T-cell (primary cell): Measurements from ENCODE around the gene NSF. TPM values are rescaled to one million over a fixed set of nuclear protein-coding genes. Genes with fewer than 3 reads are reported as not detected.

Experiments used
- ATAC-seq, 4 experiments: fragments of 200-7000 bp in 3 of 4; fragments of 150-1000 bp in 1 of 4; cut with Tn5 transposase; replicated peaks in 1 of 4; 1 replicate in 3 of 4; 2 replicates in 1 of 4; pipeline ENCODE4 v1.10.0; 2021; ENCODE audit warnings: moderate library complexity in 3 of 4, mild to moderate bottlenecking in 2 of 4, moderate number of reproducible peaks in 1 of 4
- CTCF ChIA-PET, 2 donors: fragments of 300-600 bp; sonication (Branson Sonifier 250); formaldehyde crosslinking; loops; one replicate each; lab custom pipeline; 2022; ENCODE audit warnings: antibody characterized with exemption in 2 of 2; lab: Charles Lee
- POLR2A ChIA-PET, 2 donors: fragments of 300-600 bp; sonication (Branson Sonifier 250); formaldehyde crosslinking; loops; one replicate each; lab custom pipeline; 2022; ENCODE audit warnings: antibody characterized with exemption in 2 of 2; lab: Charles Lee
- DNase-seq, 35 experiments: peaks; one replicate each; pipeline versions ENCODE4 v3.0.0 to v3.0.0-alpha.2; 2013 to 2023
- H3K27ac ChIP-seq: one replicate; pipeline ENCODE4 v1.5.1; 2013; ENCODE audit warnings: low read length
- H3K27me3 ChIP-seq, 2 experiments: replicated peaks in 1 of 2; 1 replicate in 1 of 2; 2 replicates in 1 of 2; pipeline versions ENCODE4 v1.6.1 to v1.7.0; 2013; ENCODE audit warnings: low read length in 1 of 2, mixed read lengths in 1 of 2; ENCODE audit not compliant: control insufficient read depth in 2 of 2, insufficient read depth in 2 of 2; ENCODE audit errors: extremely low read depth in 1 of 2
- H3K36me3 ChIP-seq, 2 donors: 1 replicate in 1 of 2; 2 replicates in 1 of 2; pipeline versions ENCODE4 v1.6.1 to v1.7.0; 2013; ENCODE audit warnings: low read length in 1 of 2; ENCODE audit not compliant: control insufficient read depth in 2 of 2, insufficient read depth in 1 of 2; ENCODE audit errors: extremely low read depth in 1 of 2
- H3K4me1 ChIP-seq, 2 experiments: 1 replicate in 1 of 2; 2 replicates in 1 of 2; pipeline versions ENCODE4 v1.6.1 to v1.7.0; 2013; ENCODE audit warnings: low read length in 2 of 2, mixed read lengths in 1 of 2; ENCODE audit not compliant: insufficient read depth in 2 of 2, control insufficient read depth in 1 of 2; ENCODE audit errors: extremely low read depth in 1 of 2
- H3K4me3 ChIP-seq, 2 donors: 1 replicate in 1 of 2; 2 replicates in 1 of 2; pipeline versions ENCODE4 v1.5.1 to v1.7.0; 2013; ENCODE audit warnings: mild to moderate bottlenecking in 2 of 2, low read length in 1 of 2, moderate library complexity in 1 of 2; ENCODE audit not compliant: control insufficient read depth in 1 of 2; ENCODE audit errors: extremely low read depth in 1 of 2
- H3K9me3 ChIP-seq: 2 replicates; pipeline ENCODE4 v1.7.0; 2013
- H3K27ac Mint-ChIP-seq, 2 donors: one replicate each; pipeline ENCODE4 v1.8.0; 2020 to 2021; ENCODE audit warnings: mild to moderate bottlenecking in 2 of 2, mixed read lengths in 2 of 2
- H3K27me3 Mint-ChIP-seq, 2 donors: one replicate each; pipeline ENCODE4 v1.8.0; 2021 to 2022; ENCODE audit warnings: mixed read lengths in 2 of 2
- H3K36me3 Mint-ChIP-seq: one replicate; pipeline ENCODE4 v1.8.0; 2021; ENCODE audit warnings: mixed read lengths
- H3K4me1 Mint-ChIP-seq, 3 donors: one replicate each; pipeline ENCODE4 v1.8.0; 2020 to 2022; ENCODE audit warnings: mixed read lengths in 3 of 3, mild to moderate bottlenecking in 1 of 3
- H3K4me3 Mint-ChIP-seq, 3 donors: one replicate each; pipeline ENCODE4 v1.8.0; 2020 to 2022; ENCODE audit warnings: mild to moderate bottlenecking in 3 of 3, mixed read lengths in 3 of 3, moderate library complexity in 3 of 3
- H3K9me3 Mint-ChIP-seq, 3 donors: one replicate each; pipeline ENCODE4 v1.8.0; 2020 to 2022; ENCODE audit warnings: mixed read lengths in 3 of 3
- WGBS: methylation state at CpG from one replicate; pipeline ENCODE4 v1.1.5; 2013; ENCODE audit warnings: missing lambda C conversion rate; ENCODE audit not compliant: insufficient coverage; 5-methylcytosine and 5-hydroxymethylcytosine counted together
- total RNA-seq, 35 experiments: library from RNA in 6 of 35; stranded (reverse) in 6 of 35; fragments of 120-200 nt in 1 of 35; gene quantifications; one replicate each; pipeline versions ENCODE4 v1.2.1 to v1.2.4 and lab custom pipeline; 2013 to 2026

The NSF gene
- total RNA-seq, 5 donors from 2014 or later (not counting 1 experiment from before 2014, with no cell fraction given) = 33.1 to 54.8 (median 43.2) TPM

- Histone ChIP-seq H3K36me3 (peaks cover 8 to 16% of the 10 kb centered on the region in 2 donors), H3K9me3 (no peaks in the 10 kb centered on the region), H3K27me3 (no peaks in the 10 kb centered on the region), H3K27ac (no peak overlapping the region), H3K4me3 (no peak overlapping the region), H3K4me1 (no peaks in the 10 kb centered on the region)
- Mint-ChIP-seq H3K27ac (no peak overlapping the region), H3K36me3 (peaks cover 26% of the 10 kb centered on the region), H3K4me3 (no peak overlapping the region), H3K27me3 (no peaks in the 10 kb centered on the region), H3K9me3 (no peaks in the 10 kb centered on the region), H3K4me1 (peaks cover 0 to 3% (median 0%) of the 10 kb centered on the region in 3 donors)
- DNase-seq (no peak), ATAC-seq (no peak)
- no CpG with 5 or more reads among the region's 2 CpGs for WGBS
- ChIA-PET POLR2A (no interaction called here), CTCF (no interaction called here)
Measured at GRCh38 chr17:46741122-46741730, 150.8 kb downstream of the NSF start.

GRCh38 chr17:46742565-46743270 lies 152.2 kb downstream of the NSF start:
- H3K4me1 ChIP-seq = no peaks in the 10 kb centered on the region
- no peak overlapping the region for H3K27ac ChIP-seq
- H3K9me3 ChIP-seq = no peaks in the 10 kb centered on the region
- H3K4me3 ChIP-seq = no peak overlapping the region
- CTCF ChIA-PET = no interaction called here
- Mint-ChIP-seq H3K36me3 (peaks cover 21% of the 10 kb centered on the region), H3K4me3 (no peak overlapping the region), H3K4me1 (no peaks in the 10 kb centered on the region), H3K27ac (no peak overlapping the region), H3K27me3 (no peaks in the 10 kb centered on the region), H3K9me3 (no peaks in the 10 kb centered on the region)
- H3K27me3 ChIP-seq = no peaks in the 10 kb centered on the region
- H3K36me3 ChIP-seq = peaks cover 12 to 16% of the 10 kb centered on the region in 2 donors
- DNase-seq = no peak
- WGBS = 84% methylated on average over 3 of the region's 7 CpGs
- POLR2A ChIA-PET = no interaction called here
- no peak for ATAC-seq

- Mint-ChIP-seq H3K9me3 (no peaks in the 10 kb centered on the region), H3K4me1 (no peaks in the 10 kb centered on the region), H3K27me3 (no peaks in the 10 kb centered on the region), H3K36me3 (peaks cover 20% of the 10 kb centered on the region), H3K27ac (no peak overlapping the region), H3K4me3 (no peak overlapping the region)
- ATAC-seq (no peak), DNase-seq (no peak)
- ChIA-PET CTCF (no interaction called here), POLR2A (no interaction called here)
- no peak overlapping the region for H3K27ac ChIP-seq
- H3K4me1 ChIP-seq = no peaks in the 10 kb centered on the region
- no peaks in the 10 kb centered on the region for H3K9me3 ChIP-seq
- 100% methylated on average over 1 of the region's 1 CpG for WGBS
- no peak overlapping the region for H3K4me3 ChIP-seq
- peaks cover 12 to 22% of the 10 kb centered on the region in 2 donors for H3K36me3 ChIP-seq
- no peaks in the 10 kb centered on the region for H3K27me3 ChIP-seq
Measured at GRCh38 chr17:46744441-46744840, 154.0 kb downstream of the NSF start.

GRCh38 chr17:46745376-46745775 lies 154.9 kb downstream of the NSF start:
- 94% methylated on average over 2 of the region's 3 CpGs for WGBS
- H3K27me3 ChIP-seq = no peaks in the 10 kb centered on the region
- H3K4me1 Mint-ChIP-seq = no peaks in the 10 kb centered on the region
- no peaks in the 10 kb centered on the region for H3K27me3 Mint-ChIP-seq
- no peak overlapping the region for H3K4me3 Mint-ChIP-seq
- POLR2A ChIA-PET = no interaction called here
- H3K4me1 ChIP-seq = no peaks in the 10 kb centered on the region
- H3K27ac Mint-ChIP-seq = no peak overlapping the region
- H3K36me3 ChIP-seq = peaks cover 12 to 29% of the 10 kb centered on the region in 2 donors
- ATAC-seq = no peak
- CTCF ChIA-PET = no interaction called here
- peaks cover 22% of the 10 kb centered on the region for H3K36me3 Mint-ChIP-seq
- no peak overlapping the region for H3K4me3 ChIP-seq
- H3K27ac ChIP-seq = no peak overlapping the region
- no peak for DNase-seq
- H3K9me3 Mint-ChIP-seq = no peaks in the 10 kb centered on the region
- no peaks in the 10 kb centered on the region for H3K9me3 ChIP-seq

DNA sequence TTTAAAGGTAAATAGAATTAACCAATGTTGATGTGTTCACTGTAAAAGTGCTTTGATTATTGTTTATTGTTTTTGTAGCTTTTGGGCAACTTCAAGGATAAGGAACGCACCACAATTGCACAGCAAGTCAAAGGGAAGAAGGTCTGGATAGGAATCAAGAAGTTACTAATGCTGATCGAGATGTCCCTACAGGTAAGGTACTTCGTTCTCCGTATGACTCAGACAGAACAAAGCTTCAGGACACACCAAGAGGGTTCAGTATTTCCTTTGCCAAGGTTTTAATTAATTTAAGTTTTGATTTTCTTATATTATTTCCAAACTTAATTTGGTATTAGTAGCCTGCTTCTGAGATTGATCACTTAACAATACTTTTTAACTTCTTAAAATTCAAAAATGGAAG lies 161.0 kb downstream of the NSF start:
- H3K4me3 Mint-ChIP-seq = no peak overlapping the region
- Histone ChIP-seq H3K9me3 (no peaks in the 10 kb centered on the region), H3K27ac (no peak overlapping the region), H3K27me3 (no peaks in the 10 kb centered on the region), H3K36me3 (peaks cover 7 to 56% of the 10 kb centered on the region in 2 donors), H3K4me1 (no peaks in the 10 kb centered on the region), H3K4me3 (no peak overlapping the region)
- no peaks in the 10 kb centered on the region for H3K27me3 Mint-ChIP-seq
- no peak for ATAC-seq
- 100% methylated on average over 1 of the region's 4 CpGs for WGBS
- H3K36me3 Mint-ChIP-seq = peaks cover 44% of the 10 kb centered on the region
- H3K9me3 Mint-ChIP-seq = no peaks in the 10 kb centered on the region
- H3K4me1 Mint-ChIP-seq = no peaks in the 10 kb centered on the region
- ChIA-PET POLR2A (no interaction called here), CTCF (interaction anchor here in 1 of 2 donors (1.2 kb wide), 1 partner anchor 83 kb away, joined by 3 read pairs; no protein-coding TSS in a partner anchor)
- no peak overlapping the region for H3K27ac Mint-ChIP-seq
- DNase-seq = no peak

DNA sequence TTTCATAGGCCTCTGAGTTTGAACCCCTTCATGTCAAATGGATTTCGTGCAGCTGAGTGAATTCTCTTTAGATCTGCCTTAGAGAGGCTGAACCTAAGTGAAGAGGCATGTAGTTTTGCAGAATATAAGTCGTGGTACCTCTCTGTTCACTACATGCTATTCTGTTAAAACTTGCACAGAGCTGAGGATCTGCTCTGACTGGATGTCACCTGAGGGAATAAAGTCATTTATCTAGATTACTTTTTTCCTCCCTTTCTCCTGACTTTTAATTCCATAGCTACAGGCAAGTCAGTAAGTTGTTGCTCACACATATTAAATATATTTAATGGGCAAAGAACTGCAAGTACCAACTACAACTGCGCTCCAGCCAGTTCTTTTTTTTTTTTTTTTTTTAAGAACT lies 163.3 kb downstream of the NSF start:
- no peaks in the 10 kb centered on the region for H3K4me1 ChIP-seq
- ATAC-seq (no peak), DNase-seq (no peak)
- peaks cover 3 to 60% of the 10 kb centered on the region in 2 donors for H3K36me3 ChIP-seq
- 83% methylated on average over 1 of the region's 3 CpGs for WGBS
- ChIA-PET CTCF (interaction anchor here in 1 of 2 donors (0.6 kb wide), 1 partner anchor 697 kb away, joined by 4 read pairs; no protein-coding TSS in a partner anchor), POLR2A (no interaction called here)
- H3K9me3 ChIP-seq = no peaks in the 10 kb centered on the region
- no peaks in the 10 kb centered on the region for H3K4me1 Mint-ChIP-seq
- H3K27me3 Mint-ChIP-seq = no peaks in the 10 kb centered on the region
- peaks cover 55% of the 10 kb centered on the region for H3K36me3 Mint-ChIP-seq
- no peak overlapping the region for H3K4me3 ChIP-seq
- no peak overlapping the region for H3K4me3 Mint-ChIP-seq
- no peak overlapping the region for H3K27ac ChIP-seq
- no peak overlapping the region for H3K27ac Mint-ChIP-seq
- no peaks in the 10 kb centered on the region for H3K27me3 ChIP-seq
- H3K9me3 Mint-ChIP-seq = no peaks in the 10 kb centered on the region
